Measurements from ENCODE around the gene TMSB10. TPM values are rescaled to one million over a fixed set of nuclear protein-coding genes. Genes with fewer than 3 reads are reported as not detected.

TMSB10 gene
- total and polyA plus RNA-seq, 4 donors = 225 to 518 (median 256) TPM

DNA sequence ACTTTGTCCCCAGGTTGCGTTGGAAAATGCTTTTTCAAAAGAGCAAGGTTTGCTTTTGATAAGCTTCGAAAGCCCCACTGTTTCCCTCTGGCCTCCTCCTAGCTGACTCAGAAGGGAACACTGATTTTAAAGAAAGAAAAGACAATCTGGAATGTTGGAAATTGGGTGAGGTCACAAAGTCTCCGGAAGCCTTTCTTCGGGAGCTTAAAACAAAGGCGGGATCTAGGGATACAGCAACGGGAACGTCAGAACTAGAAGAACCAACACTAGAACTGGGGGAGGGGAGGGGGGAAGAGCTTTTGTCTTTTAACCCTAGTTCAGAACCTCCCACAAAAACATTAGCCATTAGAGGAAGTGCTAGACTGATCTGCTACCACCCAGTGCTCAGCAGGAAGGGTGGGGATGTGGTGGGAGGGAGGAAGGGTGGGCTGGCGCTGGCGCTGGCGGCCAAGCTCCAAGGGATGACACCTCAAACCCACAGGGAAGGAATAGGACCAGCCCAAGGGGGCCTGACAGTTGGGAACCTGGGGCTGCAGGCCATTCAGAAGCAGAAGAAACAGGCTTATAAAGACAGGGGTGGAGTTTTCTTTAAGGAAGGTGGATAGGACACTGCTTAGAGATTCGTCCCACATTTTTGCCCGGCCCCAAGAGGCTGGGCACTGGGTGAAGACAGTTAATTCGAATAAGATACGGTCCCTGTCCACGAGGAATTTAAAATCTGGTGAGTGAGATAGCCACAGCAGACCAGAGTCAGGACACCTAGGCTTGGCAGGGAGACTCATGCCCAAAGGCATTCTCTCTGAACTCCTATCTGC lies 1.7 kb downstream of the TMSB10 start:
- Histone ChIP-seq H3K27ac (ENCODE audit: low read depth in 1 of 2, low read length in 2 of 2) (peak overlapping the region; percentile 1 to 82), H3K4me1 (ENCODE audit: control insufficient read depth in 4 of 4, insufficient read depth in 4 of 4, low read length in 3 of 4) (peaks cover 0 to 19% (median 5%) of the 10 kb centered on the region in 4 donors), H3K36me3 (ENCODE audit: control insufficient read depth in 4 of 4, insufficient read depth in 3 of 4, low read depth in 1 of 4, low read length in 3 of 4) (no peaks in the 10 kb centered on the region), H3K9me3 (ENCODE audit: control insufficient read depth in 4 of 4, low read length in 3 of 4) (no peaks in the 10 kb centered on the region), H3K4me3 (ENCODE audit: low read depth in 1 of 3, low read length in 3 of 3) (peak overlapping the region; percentile 68 to 85 (median 79)), H3K9ac (ENCODE audit: low read depth in 1 of 2, low read length in 2 of 2) (peak overlapping the region; percentile 32 to 71), H3K27me3 (ENCODE audit: control insufficient read depth in 4 of 4, insufficient read depth in 4 of 4, low read length in 3 of 4) (no peaks in the 10 kb centered on the region)
- TF ChIP-seq HNF4A (conservative IDR thresholded peaks at IDR 0.05) (no peak), REST (IDR thresholded peaks at IDR 0.05) (no peak), FOXA1 (IDR thresholded peaks at IDR 0.05) (no peak), FOXA2 (IDR thresholded peaks at IDR 0.05) (no peak), RXRA (IDR thresholded peaks at IDR 0.05) (no peak), NR2F2 (IDR thresholded peaks at IDR 0.05) (peak; percentile 39), JUND (IDR thresholded peaks at IDR 0.05) (no peak), YY1 (IDR thresholded peaks at IDR 0.05) (no peak), TAF1 (conservative IDR thresholded peaks at IDR 0.05) (no peak), RAD21 (IDR thresholded peaks at IDR 0.05) (peak in 1 of 2 donors; percentile 37), HNF4G (IDR thresholded peaks at IDR 0.05) (no peak), EGR1 (IDR thresholded peaks at IDR 0.05; ENCODE audit: low read depth in 2 of 2) (no peak), SP1 (IDR thresholded peaks at IDR 0.05) (peak; percentile 36), GABPA (IDR thresholded peaks at IDR 0.05 in 1 of 2, conservative IDR thresholded peaks at IDR 0.05 in 1 of 2) (no peak)
- TF ChIP-seq, protein P1, sequence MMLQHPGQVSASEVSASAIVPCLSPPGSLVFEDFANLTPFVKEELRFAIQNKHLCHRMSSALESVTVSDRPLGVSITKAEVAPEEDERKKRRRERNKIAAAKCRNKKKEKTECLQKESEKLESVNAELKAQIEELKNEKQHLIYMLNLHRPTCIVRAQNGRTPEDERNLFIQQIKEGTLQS (IDR thresholded peaks at IDR 0.05) = no peak
- TF ChIP-seq, protein P2, sequence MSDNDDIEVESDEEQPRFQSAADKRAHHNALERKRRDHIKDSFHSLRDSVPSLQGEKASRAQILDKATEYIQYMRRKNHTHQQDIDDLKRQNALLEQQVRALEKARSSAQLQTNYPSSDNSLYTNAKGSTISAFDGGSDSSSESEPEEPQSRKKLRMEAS (IDR thresholded peaks at IDR 0.05) = peak; percentile 19
- TF ChIP-seq, protein P3, sequence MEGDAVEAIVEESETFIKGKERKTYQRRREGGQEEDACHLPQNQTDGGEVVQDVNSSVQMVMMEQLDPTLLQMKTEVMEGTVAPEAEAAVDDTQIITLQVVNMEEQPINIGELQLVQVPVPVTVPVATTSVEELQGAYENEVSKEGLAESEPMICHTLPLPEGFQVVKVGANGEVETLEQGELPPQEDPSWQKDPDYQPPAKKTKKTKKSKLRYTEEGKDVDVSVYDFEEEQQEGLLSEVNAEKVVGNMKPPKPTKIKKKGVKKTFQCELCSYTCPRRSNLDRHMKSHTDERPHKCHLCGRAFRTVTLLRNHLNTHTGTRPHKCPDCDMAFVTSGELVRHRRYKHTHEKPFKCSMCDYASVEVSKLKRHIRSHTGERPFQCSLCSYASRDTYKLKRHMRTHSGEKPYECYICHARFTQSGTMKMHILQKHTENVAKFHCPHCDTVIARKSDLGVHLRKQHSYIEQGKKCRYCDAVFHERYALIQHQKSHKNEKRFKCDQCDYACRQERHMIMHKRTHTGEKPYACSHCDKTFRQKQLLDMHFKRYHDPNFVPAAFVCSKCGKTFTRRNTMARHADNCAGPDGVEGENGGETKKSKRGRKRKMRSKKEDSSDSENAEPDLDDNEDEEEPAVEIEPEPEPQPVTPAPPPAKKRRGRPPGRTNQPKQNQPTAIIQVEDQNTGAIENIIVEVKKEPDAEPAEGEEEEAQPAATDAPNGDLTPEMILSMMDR (IDR thresholded peaks at IDR 0.05; ENCODE audit: low read depth, low read length, missing input control) = no peak
- TF ChIP-seq, protein P4, sequence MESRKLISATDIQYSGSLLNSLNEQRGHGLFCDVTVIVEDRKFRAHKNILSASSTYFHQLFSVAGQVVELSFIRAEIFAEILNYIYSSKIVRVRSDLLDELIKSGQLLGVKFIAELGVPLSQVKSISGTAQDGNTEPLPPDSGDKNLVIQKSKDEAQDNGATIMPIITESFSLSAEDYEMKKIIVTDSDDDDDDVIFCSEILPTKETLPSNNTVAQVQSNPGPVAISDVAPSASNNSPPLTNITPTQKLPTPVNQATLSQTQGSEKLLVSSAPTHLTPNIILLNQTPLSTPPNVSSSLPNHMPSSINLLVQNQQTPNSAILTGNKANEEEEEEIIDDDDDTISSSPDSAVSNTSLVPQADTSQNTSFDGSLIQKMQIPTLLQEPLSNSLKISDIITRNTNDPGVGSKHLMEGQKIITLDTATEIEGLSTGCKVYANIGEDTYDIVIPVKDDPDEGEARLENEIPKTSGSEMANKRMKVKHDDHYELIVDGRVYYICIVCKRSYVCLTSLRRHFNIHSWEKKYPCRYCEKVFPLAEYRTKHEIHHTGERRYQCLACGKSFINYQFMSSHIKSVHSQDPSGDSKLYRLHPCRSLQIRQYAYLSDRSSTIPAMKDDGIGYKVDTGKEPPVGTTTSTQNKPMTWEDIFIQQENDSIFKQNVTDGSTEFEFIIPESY (IDR thresholded peaks at IDR 0.05) = no peak
- no peak for DNase-seq (ENCODE audit: low spot score)
- 50% methylated on average over 15 of the region's 15 CpGs for WGBS

Measured in liver (tissue), 9 donors.